ENCODE data around the gene RBM47. TPM values are rescaled to one million over a fixed set of nuclear protein-coding genes. Genes with fewer than 3 reads are reported as not detected.
"Not testable (repeated sequence)": the region's sequence is repeated elsewhere in the genome, so short reads cannot be mapped to it uniquely, and the experiment has no call there.

Gene RBM47
- total RNA-seq, 1 donor from 2014 or later = 0.12 TPM

DNA sequence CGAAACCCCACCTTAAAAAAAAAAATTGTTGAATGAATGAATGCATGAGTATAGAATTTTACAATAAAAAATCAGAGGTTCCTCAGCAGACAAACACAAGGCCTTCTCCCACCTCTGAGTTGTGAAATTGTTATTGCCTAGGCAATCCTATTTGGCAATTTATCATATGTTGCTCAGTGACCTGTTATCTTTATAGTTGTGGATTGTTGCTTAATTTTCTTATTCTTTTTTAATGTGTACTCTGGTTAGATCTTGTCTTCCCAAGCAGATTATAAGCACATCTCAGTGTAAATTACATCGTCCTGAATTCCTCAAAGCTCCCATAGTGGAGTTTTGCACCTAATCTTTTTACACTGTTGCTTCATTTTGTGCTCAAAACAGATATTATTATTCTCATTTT, 71.9 kb downstream of the RBM47 start:
- H3K27ac Mint-ChIP-seq (ENCODE audit: unreplicated experiment) = no peak overlapping the region
- no peaks in the 10 kb centered on the region for H3K27me3 Mint-ChIP-seq (ENCODE audit: low read depth)
- no peaks in the 10 kb centered on the region for H3K9me3 Mint-ChIP-seq (ENCODE audit: low read depth)
- H3K4me3 Mint-ChIP-seq (ENCODE audit: unreplicated experiment) = no peak overlapping the region
- DNase-seq (ENCODE audit: low spot score) = no peak
- H3K36me3 Mint-ChIP-seq (ENCODE audit: low read depth) = no peaks in the 10 kb centered on the region
- peaks cover under 1% of the 10 kb centered on the region for H3K4me1 Mint-ChIP-seq (ENCODE audit: low read depth)
- TF ChIP-seq, protein P1, sequence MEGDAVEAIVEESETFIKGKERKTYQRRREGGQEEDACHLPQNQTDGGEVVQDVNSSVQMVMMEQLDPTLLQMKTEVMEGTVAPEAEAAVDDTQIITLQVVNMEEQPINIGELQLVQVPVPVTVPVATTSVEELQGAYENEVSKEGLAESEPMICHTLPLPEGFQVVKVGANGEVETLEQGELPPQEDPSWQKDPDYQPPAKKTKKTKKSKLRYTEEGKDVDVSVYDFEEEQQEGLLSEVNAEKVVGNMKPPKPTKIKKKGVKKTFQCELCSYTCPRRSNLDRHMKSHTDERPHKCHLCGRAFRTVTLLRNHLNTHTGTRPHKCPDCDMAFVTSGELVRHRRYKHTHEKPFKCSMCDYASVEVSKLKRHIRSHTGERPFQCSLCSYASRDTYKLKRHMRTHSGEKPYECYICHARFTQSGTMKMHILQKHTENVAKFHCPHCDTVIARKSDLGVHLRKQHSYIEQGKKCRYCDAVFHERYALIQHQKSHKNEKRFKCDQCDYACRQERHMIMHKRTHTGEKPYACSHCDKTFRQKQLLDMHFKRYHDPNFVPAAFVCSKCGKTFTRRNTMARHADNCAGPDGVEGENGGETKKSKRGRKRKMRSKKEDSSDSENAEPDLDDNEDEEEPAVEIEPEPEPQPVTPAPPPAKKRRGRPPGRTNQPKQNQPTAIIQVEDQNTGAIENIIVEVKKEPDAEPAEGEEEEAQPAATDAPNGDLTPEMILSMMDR (IDR thresholded peaks at IDR 0.05) = no peak

DNA sequence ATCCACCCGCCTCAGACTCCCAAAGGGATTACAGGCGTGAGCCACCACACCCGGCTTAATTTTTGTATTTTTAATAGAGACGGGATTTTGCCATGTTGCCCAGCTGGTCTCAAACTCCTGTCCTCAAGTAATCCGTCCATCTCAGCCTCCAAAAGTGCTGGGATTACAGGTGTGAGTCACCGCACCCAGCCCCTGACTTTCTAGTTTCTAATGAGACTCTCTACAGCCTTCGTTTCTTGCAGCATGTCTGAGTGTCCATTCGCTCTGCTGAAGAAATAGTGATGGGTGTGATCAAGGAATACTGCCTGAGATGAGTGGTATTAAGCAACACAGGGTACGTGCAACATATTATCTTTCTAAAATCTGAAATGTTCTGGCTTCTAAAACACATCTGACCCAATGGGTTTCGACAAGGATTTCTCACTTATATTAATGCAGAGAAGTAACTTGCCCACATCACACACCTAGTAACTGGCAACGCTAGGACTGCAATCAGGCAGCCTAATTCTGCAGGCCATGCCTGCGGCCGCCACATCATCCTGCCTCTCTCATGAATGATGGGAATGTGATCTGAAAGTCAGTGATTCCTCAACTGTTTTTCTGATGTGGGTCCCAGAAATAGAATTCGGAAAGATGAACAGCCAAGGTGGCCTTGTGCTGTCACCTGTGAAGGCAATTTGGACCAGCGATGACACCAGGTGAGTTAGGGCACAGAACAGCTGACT, 74.3 kb downstream of the RBM47 start:
- TF ChIP-seq, protein P1 (IDR thresholded peaks at IDR 0.05) = no peak
- H3K27ac Mint-ChIP-seq (ENCODE audit: unreplicated experiment) = no peak overlapping the region
- peaks cover 1% of the 10 kb centered on the region for H3K27me3 Mint-ChIP-seq (ENCODE audit: low read depth)
- no peaks in the 10 kb centered on the region for H3K9me3 Mint-ChIP-seq (ENCODE audit: low read depth)
- no peak overlapping the region for H3K4me3 Mint-ChIP-seq (ENCODE audit: unreplicated experiment)
- peaks cover 10% of the 10 kb centered on the region for H3K4me1 Mint-ChIP-seq (ENCODE audit: low read depth)
- DNase-seq (ENCODE audit: low spot score) = no peak
- H3K36me3 Mint-ChIP-seq (ENCODE audit: low read depth) = no peaks in the 10 kb centered on the region

DNA sequence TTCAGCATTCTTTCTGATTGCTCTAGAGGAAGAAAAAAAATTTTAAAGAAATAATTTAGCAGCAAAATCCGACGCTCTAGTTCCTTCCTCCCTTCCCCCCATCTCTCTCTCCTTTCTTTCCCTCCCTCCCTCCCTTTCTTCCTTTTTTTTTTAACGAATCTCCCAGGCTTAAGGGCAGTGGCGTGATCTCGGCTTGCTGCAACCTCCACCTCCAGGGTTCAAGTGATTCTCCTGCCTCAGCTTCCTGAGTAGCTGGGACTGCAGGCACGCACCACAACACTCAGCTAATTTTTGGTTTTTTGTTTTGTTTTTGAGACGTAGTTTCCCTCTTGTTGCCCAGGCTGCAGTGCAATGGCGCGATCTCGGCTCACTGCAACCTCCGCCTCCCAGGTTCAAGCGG, 75.0 kb downstream of the RBM47 start:
- not testable (repeated sequence) for H3K4me3 Mint-ChIP-seq (ENCODE audit: unreplicated experiment); H3K27me3 Mint-ChIP-seq (ENCODE audit: low read depth); DNase-seq (ENCODE audit: low spot score); H3K27ac Mint-ChIP-seq (ENCODE audit: unreplicated experiment); H3K9me3 Mint-ChIP-seq (ENCODE audit: low read depth); H3K36me3 Mint-ChIP-seq (ENCODE audit: low read depth)
- H3K4me1 Mint-ChIP-seq (ENCODE audit: low read depth) = peaks cover 10% of the 10 kb centered on the region

DNA sequence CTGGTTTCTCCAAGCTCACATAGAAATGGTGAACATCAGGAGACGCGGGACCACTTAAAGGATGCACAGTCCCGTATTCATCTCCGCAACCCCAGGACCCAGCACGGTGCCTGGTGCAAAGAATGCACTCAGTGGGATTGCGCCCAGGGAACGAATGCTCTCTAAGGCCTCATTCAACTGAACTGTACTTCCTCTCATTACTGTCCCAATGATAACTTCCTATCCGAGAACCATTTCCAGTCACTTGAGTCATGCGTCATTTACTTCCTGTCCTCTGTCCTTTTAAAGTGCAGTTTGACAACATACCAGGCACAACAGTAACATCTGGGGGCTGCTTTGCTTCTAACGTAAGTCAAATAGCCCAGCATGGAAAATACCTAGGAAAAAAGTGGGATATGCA, 75.7 kb downstream of the RBM47 start:
- Mint-ChIP-seq H3K27ac (ENCODE audit: unreplicated experiment) (no peak overlapping the region), H3K27me3 (ENCODE audit: low read depth) (peaks cover 1% of the 10 kb centered on the region), H3K36me3 (ENCODE audit: low read depth) (no peaks in the 10 kb centered on the region), H3K4me1 (ENCODE audit: low read depth) (peaks cover 10% of the 10 kb centered on the region), H3K4me3 (ENCODE audit: unreplicated experiment) (no peak overlapping the region), H3K9me3 (ENCODE audit: low read depth) (no peaks in the 10 kb centered on the region)
- TF ChIP-seq, protein P1 (IDR thresholded peaks at IDR 0.05) = no peak
- no peak for DNase-seq (ENCODE audit: low spot score)

DNA sequence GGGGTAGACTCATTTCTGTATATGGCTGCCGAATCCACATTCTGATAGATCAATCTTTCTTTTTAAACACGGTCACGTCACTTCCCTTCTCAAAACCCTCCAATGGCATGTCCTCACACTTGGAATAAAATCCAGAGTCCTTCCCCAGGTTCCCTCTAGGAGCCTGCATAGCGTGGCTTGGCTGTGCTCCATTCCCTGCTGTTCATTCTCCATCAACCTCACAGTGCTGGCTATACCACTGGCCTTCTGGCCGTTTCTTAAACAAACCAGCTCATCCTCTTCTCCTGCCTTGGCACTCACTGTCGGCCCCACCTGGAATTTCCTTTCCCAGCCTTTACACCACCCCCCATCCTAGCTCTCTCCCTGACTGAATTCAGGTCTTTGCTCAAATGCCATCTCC, 77.1 kb downstream of the RBM47 start:
- H3K9me3 Mint-ChIP-seq (ENCODE audit: low read depth) = no peaks in the 10 kb centered on the region
- TF ChIP-seq, protein P1 (IDR thresholded peaks at IDR 0.05) = no peak
- peaks cover 18% of the 10 kb centered on the region for H3K4me1 Mint-ChIP-seq (ENCODE audit: low read depth)
- DNase-seq (ENCODE audit: low spot score) = no peak
- H3K36me3 Mint-ChIP-seq (ENCODE audit: low read depth) = no peaks in the 10 kb centered on the region
- H3K4me3 Mint-ChIP-seq (ENCODE audit: unreplicated experiment) = no peak overlapping the region
- H3K27ac Mint-ChIP-seq (ENCODE audit: unreplicated experiment) = peak overlapping the region; percentile 36
- H3K27me3 Mint-ChIP-seq (ENCODE audit: low read depth) = peaks cover 1% of the 10 kb centered on the region

DNA sequence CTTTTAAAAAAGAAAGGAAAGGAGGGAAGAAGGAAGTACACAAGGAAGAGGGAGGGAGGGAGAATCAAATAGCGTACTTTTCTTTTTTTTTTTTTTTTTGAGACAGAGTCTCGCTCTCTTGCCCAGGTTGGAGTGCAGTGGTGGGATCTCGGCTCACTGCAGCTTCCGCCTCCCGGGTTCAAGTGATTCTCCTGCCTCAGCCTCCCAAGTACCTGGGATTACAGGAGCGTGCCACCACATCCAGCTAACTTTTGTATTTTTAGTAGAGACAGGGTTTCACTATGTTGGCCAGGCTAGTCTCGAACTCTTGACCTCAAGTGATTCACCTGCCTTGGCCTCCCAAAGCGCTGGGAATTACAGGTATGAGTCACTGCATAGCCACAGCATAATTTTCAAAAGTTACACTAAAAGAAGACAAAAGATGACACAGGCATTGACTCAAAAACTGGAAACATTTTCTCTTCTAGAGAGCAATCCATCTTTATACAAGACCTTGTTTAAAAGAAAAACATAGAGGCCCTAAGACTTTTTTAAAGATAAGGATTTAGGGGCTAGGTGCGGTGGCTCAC, 78.0 kb downstream of the RBM47 start:
- not testable (repeated sequence) for DNase-seq (ENCODE audit: low spot score); H3K27ac Mint-ChIP-seq (ENCODE audit: unreplicated experiment); H3K9me3 Mint-ChIP-seq (ENCODE audit: low read depth); H3K36me3 Mint-ChIP-seq (ENCODE audit: low read depth); H3K4me3 Mint-ChIP-seq (ENCODE audit: unreplicated experiment); H3K27me3 Mint-ChIP-seq (ENCODE audit: low read depth)
- peaks cover 18% of the 10 kb centered on the region for H3K4me1 Mint-ChIP-seq (ENCODE audit: low read depth)

Measured in chondrocyte (in vitro differentiated cells).